Measurements from ENCODE around the gene ALDH2.
A peak's percentile ranks its signal among the peaks of the same experiment; 100 is the strongest.
"Not testable (repeated sequence)": the region's sequence is repeated elsewhere in the genome, so short reads cannot be mapped to it uniquely, and the experiment has no call there.

ALDH2 gene

DNA sequence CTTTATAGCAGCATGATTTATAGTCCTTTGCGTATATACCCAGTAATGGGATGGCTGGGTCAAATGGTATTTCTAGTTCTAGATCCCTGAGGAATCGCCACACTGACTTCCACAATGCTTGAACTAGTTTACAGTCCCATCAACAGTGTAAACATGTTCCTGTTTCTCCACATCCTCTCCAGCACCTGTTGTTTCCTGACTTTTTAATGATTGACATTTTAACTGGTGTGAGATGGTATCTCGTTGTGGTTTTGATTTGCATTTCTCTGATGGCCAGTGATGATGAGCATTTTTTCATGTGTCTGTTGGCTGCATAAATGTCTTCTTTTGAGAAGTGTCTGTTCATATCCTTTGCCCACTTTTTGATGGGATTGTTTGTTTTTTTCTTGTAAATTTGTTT, 62.9 kb downstream of the ALDH2 start:
- not testable (repeated sequence) for DNase-seq

DNA sequence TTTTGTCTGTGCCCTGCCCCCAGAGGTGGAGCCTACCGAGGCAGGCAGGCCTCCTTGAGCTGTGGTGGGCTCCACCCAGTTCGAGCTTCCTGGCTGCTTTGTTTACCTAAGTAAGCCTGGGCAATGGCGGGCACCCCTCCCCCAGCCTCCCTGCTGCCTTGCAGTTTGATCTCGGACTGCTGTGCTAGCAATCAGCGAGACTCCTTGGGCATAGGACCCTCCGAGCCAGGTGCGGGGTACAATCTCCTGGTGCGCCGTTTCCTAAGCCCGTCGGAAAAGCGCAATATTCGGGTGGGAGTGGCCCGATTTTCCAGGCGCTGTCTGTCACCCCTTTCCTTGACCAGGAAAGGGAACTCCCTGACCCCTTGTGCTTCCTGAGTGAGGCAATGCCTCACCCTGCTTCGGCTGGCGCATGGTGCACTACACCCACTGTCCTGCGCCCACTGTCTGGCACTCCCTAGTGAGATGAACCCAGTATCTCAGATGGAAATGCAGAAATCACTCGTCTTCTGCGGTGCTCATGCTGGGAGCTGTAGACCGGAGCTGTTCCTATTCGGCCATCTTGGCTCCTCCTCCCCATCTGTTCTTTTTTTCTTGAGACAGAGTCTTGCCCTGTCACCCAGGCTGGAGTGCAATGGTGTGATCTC, 68.1 kb downstream of the ALDH2 start:
- DNase-seq, result not testable (repeated sequence)

DNA sequence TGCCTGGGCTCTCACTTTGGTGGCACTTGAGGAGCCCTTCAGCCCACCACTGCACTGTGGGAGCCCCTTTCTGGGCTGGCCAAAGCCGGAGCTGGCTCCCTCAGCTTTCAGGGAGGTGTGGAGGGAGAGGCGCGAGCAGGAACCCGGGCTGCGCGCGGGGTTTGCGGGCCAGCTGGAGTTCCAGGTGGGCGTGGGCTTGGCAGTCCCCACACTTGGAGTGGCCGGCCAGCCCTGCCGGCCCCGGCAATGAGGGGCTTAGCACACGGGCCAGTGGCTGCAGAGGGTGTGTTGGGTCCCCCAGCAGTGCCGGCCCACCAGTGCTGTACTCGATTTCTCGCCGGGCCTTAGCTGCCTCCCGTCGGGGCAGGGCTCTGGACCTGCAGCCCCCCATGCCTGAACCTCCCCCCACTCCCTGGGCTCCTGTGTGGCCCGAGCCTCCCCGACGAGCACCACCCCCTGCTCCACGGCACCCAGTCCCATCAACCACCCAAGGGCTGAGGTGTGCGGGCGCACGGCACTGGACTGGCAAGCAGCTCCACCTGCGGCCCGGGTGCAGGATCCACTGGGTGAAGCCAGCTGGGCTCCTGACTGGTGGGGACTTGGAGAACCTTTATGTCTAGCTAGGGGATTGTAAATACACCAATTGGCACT, 68.9 kb downstream of the ALDH2 start:
- DNase-seq, result not testable (repeated sequence)

DNA sequence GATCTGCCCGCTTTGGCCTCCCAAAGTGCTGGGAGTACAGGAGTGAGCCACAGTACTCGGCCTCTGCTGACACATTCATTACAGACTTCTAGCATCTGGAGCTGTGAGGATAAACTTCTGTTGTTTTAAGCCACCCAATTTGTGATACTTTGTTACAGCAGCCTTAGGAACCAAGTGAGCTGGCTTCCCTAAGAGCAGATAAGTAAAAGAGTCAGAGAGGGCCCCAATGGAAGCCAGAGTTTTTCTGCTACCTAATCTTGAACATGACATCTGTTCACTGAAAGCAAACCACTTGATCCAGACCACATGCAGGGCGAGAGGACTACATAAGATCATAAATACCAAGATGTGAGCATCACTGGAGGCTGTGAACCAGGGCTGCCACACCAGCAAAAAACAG, 71.6 kb downstream of the ALDH2 start:
- DNase-seq, result no peak

DNA sequence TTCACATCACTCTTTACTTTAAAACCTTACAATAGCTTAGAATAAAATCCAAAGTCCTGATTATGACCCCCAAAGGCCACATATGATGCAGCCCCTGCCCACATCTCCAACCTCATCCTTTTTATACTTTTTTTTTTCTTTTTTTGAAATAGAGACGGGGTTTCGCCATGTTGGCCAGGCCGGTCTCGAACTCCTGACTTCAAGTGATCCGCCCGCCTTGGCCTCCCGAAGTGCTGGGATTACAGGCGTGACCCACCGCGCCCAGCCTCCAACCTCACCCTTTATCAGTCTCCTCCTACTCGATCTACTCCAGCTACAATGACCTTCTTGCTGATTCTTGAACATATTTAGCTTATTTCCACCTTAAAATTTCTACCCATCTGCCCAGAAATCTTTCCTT, 74.1 kb downstream of the ALDH2 start:
- DNase-seq, result no peak

DNA sequence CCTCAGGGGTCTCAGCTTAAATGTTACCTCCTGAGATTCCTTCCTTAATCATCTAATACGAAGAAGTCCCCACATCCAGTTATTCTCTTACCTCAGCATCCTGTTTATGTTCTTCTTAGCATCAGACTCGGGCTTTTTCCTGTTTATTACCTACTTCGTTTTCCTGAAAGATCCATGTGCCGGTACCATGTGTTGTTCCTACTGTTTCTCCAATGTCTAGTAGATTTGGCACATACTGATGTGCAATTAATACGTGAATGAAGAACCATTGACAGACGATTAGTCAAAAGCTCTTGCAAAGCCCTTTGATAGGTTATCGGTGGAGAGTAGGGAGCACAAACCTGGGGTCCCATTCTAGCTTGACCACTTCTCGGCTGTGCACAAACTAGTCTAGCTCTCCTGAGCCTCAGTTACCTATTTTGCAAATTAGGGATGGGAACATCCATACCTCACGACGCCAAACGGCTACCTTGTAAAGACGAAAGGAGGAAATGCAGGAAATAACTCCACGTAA, 74.6 kb downstream of the ALDH2 start:
- DNase-seq, result no peak

DNA sequence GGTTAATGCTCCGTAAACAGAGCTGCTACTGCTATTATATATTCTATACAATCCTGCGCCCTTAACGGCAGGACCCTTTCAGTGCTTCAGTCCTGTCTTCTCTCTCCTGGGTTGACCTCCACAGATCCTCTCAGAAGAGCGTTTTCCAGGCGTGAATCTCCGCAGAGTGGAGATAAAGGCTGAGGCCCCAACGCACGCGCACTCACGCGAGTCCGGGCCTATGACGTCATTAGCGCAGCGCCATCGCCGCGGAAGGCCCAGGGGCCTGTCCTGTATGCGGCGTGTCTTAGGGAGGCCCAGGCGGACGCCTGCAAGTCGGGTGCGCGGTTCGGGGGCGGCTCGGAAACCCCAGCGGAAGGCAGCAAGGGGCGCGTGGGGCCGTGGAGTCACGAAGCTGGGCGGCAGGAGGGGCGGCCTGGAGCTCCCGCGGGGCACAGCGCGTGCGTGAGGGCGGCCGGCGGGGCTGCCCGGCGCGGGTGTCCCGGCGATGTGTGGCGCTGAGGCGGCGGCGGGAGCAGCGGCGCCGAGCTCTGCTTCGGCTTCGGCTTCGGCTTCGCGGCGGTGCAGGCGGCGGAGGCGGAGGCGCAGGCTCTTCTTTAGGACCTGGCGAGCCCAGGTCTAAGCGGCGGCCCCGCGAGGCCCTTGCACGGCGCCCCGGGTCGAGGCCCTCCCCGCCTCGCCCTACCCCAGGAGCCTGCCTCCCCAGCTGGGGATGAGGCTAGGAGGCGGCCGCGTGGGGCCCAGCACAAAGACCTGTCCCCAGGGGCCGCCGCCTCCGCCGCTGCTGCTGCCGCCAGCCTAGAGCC, 75.2 kb downstream of the ALDH2 start, which contains the start of gene MAPKAPK5:
Gene MAPKAPK5 (plus strand): TSS at position 479 of the 806 bp plus-strand sequence. CDS start 506 bp downstream, outside the sequence.
- peak; percentile 95 for DNase-seq

DNA sequence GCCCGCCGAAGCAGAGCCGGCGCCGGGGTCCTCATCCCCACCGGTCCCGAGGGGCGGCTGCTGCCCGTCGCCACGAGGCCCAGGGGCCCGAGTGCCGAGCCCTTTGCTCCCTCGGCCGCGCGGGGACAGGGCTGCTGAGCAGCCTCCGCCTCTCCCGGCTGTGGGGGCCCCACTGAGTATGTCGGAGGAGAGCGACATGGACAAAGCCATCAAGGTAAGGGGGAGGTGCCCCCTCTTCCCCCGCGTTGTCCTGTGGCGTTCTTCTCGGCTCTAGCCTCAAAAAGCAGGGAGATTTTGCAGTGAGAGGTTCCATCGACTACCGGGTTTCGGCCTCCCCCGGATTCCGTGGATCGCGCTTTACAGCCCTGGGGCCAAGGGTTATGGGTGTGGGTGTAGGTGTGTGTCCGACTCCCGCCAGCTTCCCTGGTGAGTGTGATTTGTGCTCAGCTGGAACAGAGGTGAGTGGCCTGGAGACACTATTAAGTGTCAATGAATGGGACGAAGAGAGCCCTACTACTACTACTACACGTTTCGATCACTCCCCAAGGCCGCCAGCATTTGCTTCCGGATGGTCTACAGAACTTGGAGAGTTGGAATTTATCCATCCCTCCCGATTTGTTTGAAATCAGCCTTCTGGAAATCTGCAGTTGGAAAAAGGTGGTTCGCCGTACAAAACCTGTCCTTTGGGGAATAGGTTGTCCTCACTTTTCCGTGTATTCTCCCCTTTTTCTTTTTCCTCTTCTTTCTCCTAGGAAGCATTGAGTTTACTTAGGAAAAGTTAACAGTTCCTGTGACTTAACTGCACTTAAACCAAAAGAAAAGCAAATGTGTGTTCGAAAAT, 76.0 kb downstream of the ALDH2 start:
- DNase-seq, result no peak

DNA sequence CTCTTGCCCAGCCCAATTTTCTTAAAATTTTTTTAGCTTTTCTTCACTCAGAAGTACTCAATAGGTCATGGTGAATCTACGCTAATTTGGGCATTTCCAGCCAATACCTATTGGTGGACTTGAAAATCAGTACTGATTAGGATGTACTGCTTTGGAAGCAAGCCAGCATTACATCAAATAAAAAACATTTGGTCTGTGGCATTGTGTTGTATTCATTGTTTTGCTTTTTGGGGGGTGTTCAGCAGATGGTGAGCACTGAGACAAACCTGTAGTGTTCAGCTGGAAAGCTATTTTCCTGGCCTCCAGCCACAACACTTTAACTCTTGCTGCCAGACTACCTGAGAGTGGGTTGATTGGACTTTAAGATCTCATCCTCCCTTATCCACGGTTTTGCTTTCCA, 79.3 kb downstream of the ALDH2 start:
- DNase-seq, result no peak

DNA sequence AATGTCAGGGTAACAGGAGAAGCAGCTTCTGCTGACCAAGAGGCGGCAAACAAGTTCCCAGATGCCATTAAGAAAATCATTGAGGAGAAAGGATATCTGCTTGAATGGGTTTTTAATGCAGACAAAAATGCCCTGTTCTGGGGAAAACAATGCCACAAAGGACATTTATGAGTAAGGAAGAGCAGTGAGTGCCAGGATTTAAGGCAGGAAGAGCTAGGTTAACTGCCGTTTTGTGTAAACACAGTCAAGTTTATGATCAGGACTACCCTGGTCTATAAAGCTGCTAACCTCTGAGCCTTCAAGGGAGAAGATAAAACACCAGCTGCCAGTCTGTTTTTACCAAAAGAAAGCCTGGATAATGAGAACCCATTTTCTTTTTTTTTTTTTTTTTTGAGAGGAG, 83.8 kb downstream of the ALDH2 start:
- DNase-seq, result no peak

DNA sequence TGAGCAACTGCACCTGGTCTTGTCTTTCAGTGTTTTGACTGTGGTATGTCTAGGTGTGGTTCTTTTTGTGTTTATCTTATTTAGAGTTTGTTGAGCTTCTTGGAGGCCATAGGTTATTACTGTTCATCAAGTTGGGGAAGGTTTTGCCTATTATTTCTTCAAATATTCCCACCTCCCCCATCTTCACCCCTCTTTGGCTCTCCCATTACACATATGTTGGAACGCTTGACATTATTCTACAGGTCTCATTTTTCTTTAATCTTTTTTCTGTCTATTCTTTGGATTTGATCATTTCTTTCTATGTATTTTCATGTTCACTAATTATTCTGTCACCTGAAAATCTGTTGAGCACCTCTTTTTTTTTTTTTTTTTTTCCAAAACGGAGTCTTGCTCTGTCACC, 91.5 kb downstream of the ALDH2 start:
- DNase-seq, result no peak

DNA sequence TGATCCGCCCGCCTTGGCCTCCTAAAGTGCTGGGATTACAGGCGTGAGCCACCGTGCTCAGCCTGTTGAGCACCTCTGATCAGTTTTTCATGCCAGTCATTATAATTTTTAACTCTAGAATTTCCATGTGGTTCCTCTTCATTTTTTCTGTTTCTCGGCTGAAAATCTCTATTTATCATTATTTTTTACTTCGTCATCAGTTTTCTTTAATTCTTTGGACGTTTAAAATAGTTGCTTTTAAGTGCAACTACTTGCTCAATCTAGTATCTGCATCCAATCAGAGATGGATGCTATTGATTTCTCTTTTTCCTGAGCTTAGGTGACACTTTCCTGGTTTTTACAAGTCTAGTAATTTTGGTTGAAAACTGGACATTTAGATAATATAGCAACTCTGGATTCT, 92.0 kb downstream of the ALDH2 start:
- no peak for DNase-seq

DNA sequence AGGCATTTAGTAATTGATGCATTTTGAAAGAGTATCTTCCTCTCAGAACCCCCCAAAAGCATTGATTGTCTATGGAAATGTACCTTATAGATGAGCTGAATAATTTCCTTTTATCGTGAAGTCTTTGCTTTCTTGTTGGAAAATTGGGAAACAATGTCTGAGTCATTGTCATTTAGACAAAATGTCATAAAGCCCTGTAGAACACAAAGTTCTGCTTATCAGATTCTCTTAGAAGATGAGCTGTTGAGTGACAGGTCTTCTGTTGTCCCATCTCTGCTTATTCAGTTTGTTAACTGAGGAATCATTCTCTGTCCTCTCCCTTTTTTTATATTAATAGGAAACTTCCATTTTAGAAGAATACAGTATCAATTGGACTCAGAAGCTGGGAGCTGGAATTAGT, 98.2 kb downstream of the ALDH2 start:
- no peak for DNase-seq

Measured in effector CD8-positive, alpha-beta T cell (primary cell).